ENCODE data around the gene ROGDI. TPM values are rescaled to one million over a fixed set of nuclear protein-coding genes. Genes with fewer than 3 reads are reported as not detected.

Gene ROGDI
- total RNA-seq, 1 experiment from 2014 or later = 18.9 TPM

GRCh38 chr16:4814046-4814445, 11.6 kb upstream of the ROGDI start:
- no peak for DNase-seq (ENCODE audit: low read depth)

DNA sequence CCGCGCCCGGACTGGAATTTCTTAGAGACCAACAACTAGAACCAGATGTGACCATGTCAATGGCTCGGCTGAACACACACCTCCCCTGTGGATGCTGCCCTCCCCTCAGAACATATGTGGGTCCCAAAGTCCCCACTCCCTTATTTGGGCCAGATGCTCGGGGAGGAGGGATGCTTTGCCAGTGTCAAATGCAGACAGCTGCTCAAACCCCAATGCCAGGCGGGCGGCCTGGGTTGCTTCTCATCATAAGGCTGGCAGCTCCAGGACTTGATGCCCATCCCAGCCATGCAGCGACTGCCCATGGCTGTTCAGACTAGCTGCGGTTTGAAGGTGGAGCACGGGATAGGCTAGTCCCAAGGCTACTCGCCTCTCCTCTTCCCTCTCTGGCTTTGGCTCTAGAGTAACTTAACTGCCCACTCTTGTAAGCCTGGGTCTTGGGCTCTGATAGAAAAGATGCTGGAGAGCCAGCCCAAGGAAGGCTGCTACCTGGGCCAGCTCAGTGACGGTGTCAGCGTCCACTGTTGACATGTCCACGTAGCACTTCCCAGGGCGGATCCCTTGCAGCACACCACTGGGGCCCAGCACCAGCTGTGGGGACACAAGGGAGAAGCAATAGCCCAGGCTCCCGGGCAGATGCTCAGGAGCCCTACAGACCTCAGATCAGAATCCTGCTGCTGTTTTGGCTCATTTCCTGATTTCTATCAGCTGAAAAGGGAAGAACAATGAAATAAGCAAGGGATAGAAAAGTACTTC, 11.0 kb upstream of the ROGDI start:
- no peak for DNase-seq (ENCODE audit: low read depth)

DNA sequence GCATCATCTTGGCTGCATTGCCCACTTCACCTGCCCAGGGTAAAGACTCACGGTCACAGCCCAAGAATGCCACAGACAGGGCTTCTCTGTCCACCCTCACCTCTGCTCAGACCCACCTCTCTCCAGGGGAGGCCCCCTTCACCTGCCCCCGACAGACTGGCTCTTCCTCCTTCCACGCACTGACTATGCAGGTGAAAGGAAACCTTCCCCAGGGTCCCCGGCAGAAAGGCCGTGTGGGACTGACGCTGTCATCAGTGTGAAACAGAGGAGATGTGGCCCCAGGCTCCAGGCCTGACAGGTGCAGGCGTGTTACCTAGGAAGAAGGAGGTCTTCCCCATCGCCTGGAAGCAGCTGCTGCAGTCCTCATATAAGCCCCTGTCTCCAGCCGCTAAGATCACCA, 9.3 kb upstream of the ROGDI start:
- DNase-seq (ENCODE audit: low read depth) = no peak

- DNase-seq (ENCODE audit: low read depth) = no peak
Observed at GRCh38 chr16:4811242-4811641, 8.8 kb upstream of the ROGDI start.

- no peak for DNase-seq (ENCODE audit: low read depth)
Observed at GRCh38 chr16:4806280-4806679, 3.8 kb upstream of the ROGDI start.

DNA sequence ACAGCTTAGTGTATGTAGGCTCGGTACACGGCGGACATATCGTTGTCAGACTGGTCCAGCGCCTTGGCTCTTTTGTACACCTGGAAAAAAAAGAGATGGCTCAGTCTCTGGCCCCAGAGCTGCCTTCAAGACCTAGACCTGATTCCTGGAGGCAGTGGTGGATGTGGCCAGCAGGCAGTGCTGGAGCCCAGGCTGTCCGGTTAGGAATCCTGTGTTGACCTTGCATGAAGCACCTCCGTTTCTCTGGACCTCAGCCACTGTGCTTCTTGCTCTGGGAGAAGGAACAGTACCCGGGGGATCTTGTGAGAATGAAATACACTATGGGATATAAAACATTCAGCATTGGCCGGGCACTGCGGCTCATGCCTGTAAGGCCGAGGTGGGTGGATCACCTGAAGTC, 2.8 kb upstream of the ROGDI start:
- DNase-seq (ENCODE audit: low read depth) = no peak

GRCh38 chr16:4803898-4804762, 1.7 kb upstream of the ROGDI start:
- DNase-seq (ENCODE audit: low read depth) = no peak

DNA sequence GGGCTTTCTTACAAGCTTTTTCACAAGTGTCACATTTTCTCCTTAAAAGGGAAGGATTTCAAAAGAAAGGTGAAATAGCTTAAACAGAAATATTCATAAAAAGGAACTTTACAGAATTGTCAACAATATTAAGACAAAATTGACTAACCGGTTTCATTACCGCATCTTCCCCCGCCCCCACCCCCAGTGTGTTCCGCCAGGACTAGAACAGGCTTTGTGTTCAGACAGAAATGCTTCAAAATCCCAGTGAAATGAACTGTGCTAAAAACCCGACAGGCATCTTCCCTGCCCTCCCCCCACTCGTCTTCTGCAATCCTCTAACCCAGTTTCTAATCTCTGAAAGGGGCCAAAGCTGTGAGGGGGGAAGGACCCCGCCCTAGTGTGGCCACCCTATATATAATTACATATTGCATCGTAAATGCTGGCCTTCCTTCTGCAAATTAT, 990 bp upstream of the ROGDI start:
- no peak for DNase-seq (ENCODE audit: low read depth)

- DNase-seq (ENCODE audit: low read depth) = peak; percentile 92
Observed at GRCh38 chr16:4802659-4803287, 340 bp upstream of the ROGDI start.

GRCh38 chr16:4801051-4801961, 1.1 kb downstream of the ROGDI start:
- DNase-seq (ENCODE audit: low read depth) = no peak

GRCh38 chr16:4800290-4801041, 2.0 kb downstream of the ROGDI start:
- DNase-seq (ENCODE audit: low read depth) = peak; percentile 9

GRCh38 chr16:4799171-4799855, 3.1 kb downstream of the ROGDI start:
- DNase-seq (ENCODE audit: low read depth) = no peak

DNA sequence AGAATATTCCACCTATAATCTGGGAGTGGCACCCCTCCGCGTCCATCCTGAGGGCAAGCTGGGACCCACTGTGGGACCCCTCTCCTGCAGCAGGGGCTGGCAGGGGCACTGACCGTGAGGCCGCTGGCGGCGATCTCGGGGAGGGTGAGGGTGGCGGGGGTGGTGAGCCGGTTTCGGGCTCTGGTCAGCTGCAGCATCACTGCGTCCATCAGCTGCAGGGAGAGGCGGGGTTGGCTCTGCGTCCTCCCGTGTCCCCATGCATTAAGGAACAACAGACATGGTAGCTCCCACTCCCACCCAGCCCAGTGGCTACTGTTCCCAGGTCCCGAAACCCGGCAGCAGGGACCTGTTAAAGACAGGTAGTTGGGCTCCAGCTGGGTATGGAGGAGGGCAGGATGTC, 4.0 kb downstream of the ROGDI start:
- no peak for DNase-seq (ENCODE audit: low read depth)

GRCh38 chr16:4797805-4798252, 4.6 kb downstream of the ROGDI start:
- no peak for DNase-seq (ENCODE audit: low read depth)

- DNase-seq (ENCODE audit: low read depth) = no peak
Observed at GRCh38 chr16:4796982-4797804, 5.2 kb downstream of the ROGDI start.

DNA sequence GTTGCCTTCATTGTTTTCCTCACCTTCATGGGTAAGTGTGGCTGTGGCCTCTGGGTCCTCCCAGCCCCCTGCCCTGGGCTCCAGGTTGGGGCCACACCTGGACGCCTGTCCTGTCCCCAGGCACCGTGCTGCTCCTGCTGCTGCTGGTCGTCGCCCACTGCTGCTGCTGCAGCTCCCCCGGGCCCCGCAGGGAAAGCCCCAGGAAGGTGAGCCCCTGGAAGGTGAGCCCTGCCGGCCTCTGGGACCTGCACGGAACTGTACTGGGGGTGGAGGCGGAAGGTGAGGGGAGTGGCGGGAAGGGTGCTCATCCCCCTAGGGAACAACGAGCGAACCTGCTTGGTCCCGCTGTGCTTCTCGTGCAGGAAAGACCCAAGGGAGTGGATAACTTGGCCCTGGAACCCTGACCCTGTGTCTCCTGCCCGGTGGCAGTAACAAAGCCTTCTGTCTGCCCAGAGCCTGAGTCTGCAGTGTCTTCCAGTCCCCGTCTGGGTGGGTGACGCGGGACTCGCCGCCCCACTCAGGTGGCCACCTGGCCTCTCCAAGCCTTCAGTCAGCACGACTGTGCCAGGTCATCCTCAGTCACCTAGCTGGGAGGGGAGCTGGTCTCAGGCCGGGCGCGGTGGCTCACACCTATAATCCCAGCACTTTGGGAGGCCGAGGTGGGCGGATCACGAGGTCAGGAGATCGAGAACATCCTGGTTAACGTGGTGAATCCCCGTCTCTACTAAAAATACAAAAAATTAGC, 6.4 kb downstream of the ROGDI start:
- no peak for DNase-seq (ENCODE audit: low read depth)

GRCh38 chr16:4795181-4795827, 7.1 kb downstream of the ROGDI start, which contains the start of gene SMIM22:
TSS of gene SMIM22 (plus strand) at chr16:4795369. CDS start at chr16:4795735, 366 bp downstream.
- DNase-seq (ENCODE audit: low read depth) = no peak

Measured in M059J (cell line).